Measurements from ENCODE around the gene PTPRD. TPM values are rescaled to one million over a fixed set of nuclear protein-coding genes. Genes with fewer than 3 reads are reported as not detected.

PTPRD gene
- total RNA-seq, 1 experiment from 2014 or later: 32.5 TPM

DNA sequence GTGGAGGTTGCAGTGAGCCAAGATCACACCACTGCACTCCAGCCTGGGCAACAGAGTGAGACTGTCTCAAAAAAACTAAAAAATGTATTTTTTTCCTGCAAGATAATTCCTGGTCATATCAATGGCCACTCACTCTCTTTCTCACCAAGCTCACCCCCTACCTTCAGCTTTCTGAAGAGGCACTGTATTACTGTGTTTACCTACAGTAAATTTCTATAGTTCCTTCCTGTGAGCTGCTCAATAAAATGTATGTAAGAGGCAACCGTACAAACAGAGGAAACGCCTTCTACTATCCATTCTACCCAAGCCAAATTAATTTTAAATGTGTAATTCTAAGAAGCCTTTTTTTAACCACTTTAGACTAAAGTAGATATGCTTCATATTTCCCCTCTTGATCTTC lies 1883.9 kb downstream of the PTPRD start:
- H3K4me3 Mint-ChIP-seq: no peak overlapping the region
- no CpG with 5 or more reads among the region's 2 CpGs for WGBS (ENCODE audit: extremely low coverage, insufficient read length, low lambda C conversion rate)
- no peak overlapping the region for H3K9ac ChIP-seq (ENCODE audit: extremely low read depth, insufficient read length, low read length)
- H3K27ac Mint-ChIP-seq: no peak overlapping the region
- H3K27me3 Mint-ChIP-seq (ENCODE audit: low read depth): no peaks in the 10 kb centered on the region
- H2BK15ac ChIP-seq (ENCODE audit: low read depth, low read length): no peak overlapping the region
- no peak overlapping the region for H2BK120ac ChIP-seq (ENCODE audit: low read depth, low read length, poor library complexity, severe bottlenecking)
- no peak overlapping the region for H3K14ac ChIP-seq (ENCODE audit: insufficient read depth, low read length)
- no peaks in the 10 kb centered on the region for H3K9me3 ChIP-seq (ENCODE audit: control insufficient read depth, low read depth, low read length)
- H3K4me1 Mint-ChIP-seq: peaks cover 28 to 32% of the 10 kb centered on the region in 2 experiments
- no peak overlapping the region for H3K27ac ChIP-seq (ENCODE audit: insufficient read length, low read depth, low read length)
- H2AFZ ChIP-seq (ENCODE audit: low read length): no peak overlapping the region
- peaks cover 2% of the 10 kb centered on the region; the same call in 1 of the 2 replicates for H3K4me1 ChIP-seq (ENCODE audit: insufficient read depth, low read length)
- H2BK20ac ChIP-seq (ENCODE audit: low read depth, low read length, poor library complexity, severe bottlenecking): no peak overlapping the region
- H4K8ac ChIP-seq (replicated peaks; ENCODE audit: insufficient read length, low read depth, low read length): no peak overlapping the region
- no peaks in the 10 kb centered on the region for H3K27me3 ChIP-seq (ENCODE audit: insufficient read depth, low read length)
- H4K5ac ChIP-seq (ENCODE audit: insufficient read length, low read depth, low read length): no peak overlapping the region
- no peaks in the 10 kb centered on the region for H3K36me3 Mint-ChIP-seq (ENCODE audit: insufficient read depth in 1 of 3, low read depth in 3 of 3)
- H3K23me2 ChIP-seq (ENCODE audit: insufficient read length, low read depth, low read length, poor library complexity, severe bottlenecking): no peaks in the 10 kb centered on the region
- H3K4ac ChIP-seq (ENCODE audit: low read depth, low read length): no peak overlapping the region
- H3K9me3 Mint-ChIP-seq: no peaks in the 10 kb centered on the region
- no peak overlapping the region for H3K56ac ChIP-seq (ENCODE audit: insufficient read length, low read depth, low read length)
- no peak overlapping the region for H3K18ac ChIP-seq (ENCODE audit: insufficient read length, low read depth, low read length)
- no peak overlapping the region for H3K4me2 ChIP-seq (ENCODE audit: insufficient read depth, insufficient read length, low read length)
- no peak overlapping the region for H2BK12ac ChIP-seq (ENCODE audit: insufficient read length, low read depth, low read length)
- H3K79me1 ChIP-seq (ENCODE audit: insufficient read depth, low read depth, low read length, poor library complexity, severe bottlenecking): no peaks in the 10 kb centered on the region
- no peak overlapping the region for H4K91ac ChIP-seq (ENCODE audit: insufficient read length, low read depth, low read length)
- TF ChIP-seq, protein P1, sequence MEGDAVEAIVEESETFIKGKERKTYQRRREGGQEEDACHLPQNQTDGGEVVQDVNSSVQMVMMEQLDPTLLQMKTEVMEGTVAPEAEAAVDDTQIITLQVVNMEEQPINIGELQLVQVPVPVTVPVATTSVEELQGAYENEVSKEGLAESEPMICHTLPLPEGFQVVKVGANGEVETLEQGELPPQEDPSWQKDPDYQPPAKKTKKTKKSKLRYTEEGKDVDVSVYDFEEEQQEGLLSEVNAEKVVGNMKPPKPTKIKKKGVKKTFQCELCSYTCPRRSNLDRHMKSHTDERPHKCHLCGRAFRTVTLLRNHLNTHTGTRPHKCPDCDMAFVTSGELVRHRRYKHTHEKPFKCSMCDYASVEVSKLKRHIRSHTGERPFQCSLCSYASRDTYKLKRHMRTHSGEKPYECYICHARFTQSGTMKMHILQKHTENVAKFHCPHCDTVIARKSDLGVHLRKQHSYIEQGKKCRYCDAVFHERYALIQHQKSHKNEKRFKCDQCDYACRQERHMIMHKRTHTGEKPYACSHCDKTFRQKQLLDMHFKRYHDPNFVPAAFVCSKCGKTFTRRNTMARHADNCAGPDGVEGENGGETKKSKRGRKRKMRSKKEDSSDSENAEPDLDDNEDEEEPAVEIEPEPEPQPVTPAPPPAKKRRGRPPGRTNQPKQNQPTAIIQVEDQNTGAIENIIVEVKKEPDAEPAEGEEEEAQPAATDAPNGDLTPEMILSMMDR (conservative IDR thresholded peaks at IDR 0.05): no peak
- H2BK5ac ChIP-seq (ENCODE audit: insufficient read length, low read length): no peak overlapping the region
- H2AK5ac ChIP-seq (ENCODE audit: insufficient read length, low read length): no peak overlapping the region
- H3T11ph ChIP-seq (ENCODE audit: low read length): no peak overlapping the region
- H3K79me2 ChIP-seq (ENCODE audit: insufficient read depth, low read length): no peaks in the 10 kb centered on the region
- no peaks in the 10 kb centered on the region for H4K20me1 ChIP-seq (ENCODE audit: control insufficient read depth, insufficient read depth, insufficient read length)
- no peak for DNase-seq
- H3K23ac ChIP-seq (ENCODE audit: insufficient read length, low read depth, low read length): no peak overlapping the region

Data from H9 (cell line).